ENCODE data around the gene SLC47A2.
A peak's percentile ranks its signal among the peaks of the same experiment; 100 is the strongest.
"Not testable (repeated sequence)": the region's sequence is repeated elsewhere in the genome, so short reads cannot be mapped to it uniquely, and the experiment has no call there.

Gene SLC47A2

DNA sequence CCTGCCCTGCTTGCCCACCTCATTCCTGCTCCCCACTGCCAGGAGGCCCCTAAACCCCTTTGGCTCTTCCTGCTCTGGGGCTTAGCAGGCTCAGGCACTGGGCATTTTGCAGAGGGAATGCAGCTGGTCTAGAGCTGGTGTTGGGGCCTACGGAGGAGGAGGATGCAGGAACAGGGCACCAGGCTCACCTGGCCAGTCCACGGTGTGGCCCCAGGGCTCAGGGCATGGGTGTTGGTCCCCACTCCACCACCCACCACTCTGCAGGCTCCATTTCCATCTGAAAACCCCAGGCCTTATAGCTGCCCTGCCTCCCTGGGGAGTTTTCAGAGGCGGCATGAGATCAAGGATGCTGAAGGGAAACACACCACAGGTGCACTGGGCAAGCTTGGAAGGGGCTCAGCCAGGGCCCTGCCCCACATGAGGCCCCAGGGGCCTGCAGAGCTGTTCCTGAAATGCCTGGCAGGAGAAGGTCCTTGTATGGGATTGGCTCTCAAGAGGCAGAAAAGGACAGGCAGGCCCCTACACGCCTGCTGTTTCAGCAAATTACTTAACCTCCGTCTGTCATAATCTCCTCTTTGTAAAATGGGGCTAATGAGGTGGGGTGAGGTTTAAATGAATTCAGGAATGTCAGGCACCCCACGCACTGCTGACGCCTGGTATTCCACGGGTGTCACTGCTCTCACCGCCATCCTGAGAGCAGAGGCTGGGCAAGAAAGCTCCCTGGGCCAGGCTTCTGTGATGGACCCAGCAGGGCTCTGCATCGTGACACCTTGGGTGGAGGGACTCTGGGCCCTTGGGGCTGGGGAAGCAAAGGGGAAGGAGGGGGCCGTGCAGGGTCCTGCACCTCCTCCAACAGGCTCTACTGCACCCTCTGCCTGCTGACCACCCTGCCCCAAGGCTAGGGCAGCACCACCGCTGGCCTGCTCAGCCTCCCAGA lies 9.3 kb downstream of the SLC47A2 start:
- peak; percentile 8 to 49 for DNase-seq

DNA sequence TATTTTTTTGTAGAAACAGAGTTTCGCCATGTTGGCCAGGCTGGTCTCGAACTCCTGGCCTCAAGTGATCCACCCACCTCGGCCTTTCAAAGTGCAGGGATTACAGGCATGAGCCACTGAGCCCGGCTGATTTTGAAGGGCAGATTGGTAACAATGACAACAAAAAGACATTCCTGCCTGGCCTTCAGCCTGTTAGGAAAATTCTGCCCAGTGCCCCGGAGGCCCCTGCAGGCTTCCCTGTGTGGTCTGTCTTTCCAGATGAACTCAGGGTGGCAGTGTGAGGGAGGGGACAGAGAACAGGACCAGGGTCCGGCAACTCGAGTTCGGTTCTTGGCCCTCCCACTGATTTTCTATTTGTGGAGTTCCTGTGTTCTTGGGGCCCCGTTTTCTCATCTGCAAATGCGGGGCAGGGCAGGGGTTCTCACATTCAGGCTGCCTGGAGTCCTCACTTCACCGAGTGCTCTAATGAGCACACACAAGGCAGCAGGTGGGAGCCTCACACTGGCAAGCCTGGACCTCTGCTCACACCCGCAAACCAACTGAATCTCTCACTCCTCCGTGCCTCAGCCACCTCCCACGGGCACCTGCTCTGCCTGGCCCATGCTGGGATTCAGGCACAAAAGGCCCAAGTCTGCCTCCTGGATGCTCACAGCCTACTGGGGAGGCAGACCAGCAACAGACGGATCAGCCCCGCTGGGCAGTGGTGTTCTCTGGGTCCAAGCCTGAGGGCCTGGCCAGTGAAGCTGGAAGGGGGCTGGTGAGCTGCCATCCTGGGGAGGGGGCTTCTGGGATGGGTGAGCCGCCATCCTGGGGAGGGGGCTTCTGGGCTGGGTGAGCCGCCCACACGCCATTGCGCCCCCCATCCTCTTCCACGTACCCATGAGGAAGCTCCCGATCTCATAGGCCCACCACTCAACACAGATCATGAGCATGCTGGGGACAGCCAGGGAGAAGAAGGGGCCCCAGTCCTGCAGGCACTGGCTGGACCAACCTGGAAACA lies 10.3 kb downstream of the SLC47A2 start:
- peak in 1 of 2 experiments; percentile 35 for DNase-seq

DNA sequence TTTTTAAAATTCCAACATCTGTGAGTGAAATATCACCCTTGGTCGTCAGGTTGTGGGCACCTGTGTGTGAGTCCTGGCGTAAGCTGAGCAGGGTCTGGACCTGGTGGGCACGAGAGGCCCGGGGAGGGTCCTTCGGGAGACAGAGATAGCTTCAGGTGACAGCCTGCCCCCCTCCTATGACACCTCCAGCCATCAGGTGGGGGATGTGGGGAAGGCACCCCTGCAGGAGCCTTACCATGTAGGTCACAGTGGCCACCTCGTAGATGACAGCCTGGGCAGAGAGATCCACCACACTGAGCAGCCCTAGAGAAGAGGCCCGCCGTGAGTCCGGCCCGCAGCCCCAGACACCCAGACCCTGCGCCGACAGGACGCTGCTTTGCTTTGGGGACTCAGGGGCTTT lies 11.2 kb downstream of the SLC47A2 start:
- no peak for DNase-seq

DNA sequence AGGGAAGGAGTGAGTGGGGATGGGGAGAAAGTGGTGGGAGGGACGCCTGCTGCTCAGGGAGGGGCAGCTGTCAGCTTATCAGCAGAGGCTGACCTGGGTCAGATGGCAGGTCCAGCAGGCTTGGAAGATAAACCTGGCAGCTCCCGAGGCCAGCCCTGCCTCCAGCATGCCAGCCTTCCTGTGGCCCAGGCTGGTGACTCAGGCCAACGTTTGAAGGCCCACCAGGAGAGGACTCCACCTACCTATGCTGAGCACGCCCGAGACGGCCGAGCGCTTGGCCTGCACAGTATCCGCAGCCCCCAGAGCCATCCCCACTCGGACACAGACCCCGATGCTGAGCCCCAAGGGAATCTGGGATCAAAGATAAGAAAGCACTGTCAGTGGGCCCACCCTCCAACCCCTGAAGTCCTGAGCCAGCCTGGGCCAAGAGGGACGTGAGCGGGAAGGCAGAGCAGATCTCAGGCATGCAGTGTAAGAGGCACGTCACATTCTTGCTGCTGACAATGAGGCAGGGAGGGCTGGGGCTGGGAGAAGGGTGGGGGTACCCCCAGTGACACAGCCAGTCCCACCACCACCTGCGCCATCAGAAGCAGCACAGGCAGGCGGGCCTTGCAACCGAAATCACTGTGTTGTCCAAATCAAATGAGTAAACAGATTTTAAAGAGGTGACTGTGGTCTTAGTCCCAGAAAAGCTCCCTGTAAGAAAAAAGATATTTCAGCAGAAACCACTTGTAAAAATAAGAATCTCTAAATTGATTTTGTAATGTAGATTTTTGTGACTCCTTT lies 12.4 kb downstream of the SLC47A2 start:
- no peak for DNase-seq

GRCh38 chr17:19703106-19703827 lies 13.1 kb downstream of the SLC47A2 start:
- DNase-seq = no peak

GRCh38 chr17:19702217-19702641 lies 14.2 kb downstream of the SLC47A2 start:
- no peak for DNase-seq

GRCh38 chr17:19686400-19687090 lies 29.8 kb downstream of the SLC47A2 start:
- no peak for DNase-seq

GRCh38 chr17:19684909-19685580 lies 31.3 kb downstream of the SLC47A2 start:
- not testable (repeated sequence) for DNase-seq

GRCh38 chr17:19683117-19683516 lies 33.3 kb downstream of the SLC47A2 start:
- DNase-seq = no peak

DNA sequence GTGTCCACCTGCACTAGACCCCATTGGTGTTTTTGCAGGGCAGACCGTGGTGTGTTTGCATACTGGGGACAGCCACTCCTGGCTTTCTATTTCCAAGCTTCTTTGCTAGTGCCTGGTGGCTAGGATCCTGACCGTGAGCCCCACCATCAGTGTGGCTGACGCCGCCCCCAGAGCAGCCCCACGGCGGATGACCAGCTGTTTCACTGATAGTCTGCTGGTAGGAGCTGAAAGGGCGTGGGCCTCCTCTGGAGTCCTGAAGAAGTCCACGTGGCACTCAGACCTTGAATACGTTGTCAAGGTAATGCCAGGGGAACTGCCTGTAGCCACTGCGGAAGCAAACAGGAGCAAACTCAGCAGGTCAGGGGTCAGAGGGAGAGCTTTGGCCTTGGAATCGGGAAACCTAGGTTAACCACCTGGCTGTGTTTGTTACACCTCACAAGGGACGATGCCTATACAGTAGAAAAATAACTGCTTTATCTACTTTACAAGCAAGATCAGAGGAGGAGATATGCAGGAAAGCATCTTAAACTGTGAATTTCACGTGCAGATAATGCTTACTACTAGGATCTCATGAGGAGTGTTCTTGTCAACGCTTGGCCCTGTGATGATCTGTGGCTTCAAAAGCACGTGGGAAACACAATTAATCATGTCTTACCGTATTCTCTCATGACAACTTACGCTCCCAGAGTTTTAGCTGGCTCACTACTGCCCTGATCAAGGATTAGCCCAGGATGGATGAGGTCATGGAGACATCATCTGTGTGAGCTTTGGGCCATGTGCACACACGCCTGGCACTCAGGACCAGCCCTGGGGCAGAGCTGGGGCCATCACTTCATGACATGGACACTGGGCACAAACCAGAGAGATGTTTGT lies 37.6 kb downstream of the SLC47A2 start:
- DNase-seq = no peak

GRCh38 chr17:19677736-19678379 lies 38.5 kb downstream of the SLC47A2 start:
- DNase-seq = no peak

- no peak for DNase-seq
Observed at GRCh38 chr17:19676896-19677295, 39.5 kb downstream of the SLC47A2 start.

DNA sequence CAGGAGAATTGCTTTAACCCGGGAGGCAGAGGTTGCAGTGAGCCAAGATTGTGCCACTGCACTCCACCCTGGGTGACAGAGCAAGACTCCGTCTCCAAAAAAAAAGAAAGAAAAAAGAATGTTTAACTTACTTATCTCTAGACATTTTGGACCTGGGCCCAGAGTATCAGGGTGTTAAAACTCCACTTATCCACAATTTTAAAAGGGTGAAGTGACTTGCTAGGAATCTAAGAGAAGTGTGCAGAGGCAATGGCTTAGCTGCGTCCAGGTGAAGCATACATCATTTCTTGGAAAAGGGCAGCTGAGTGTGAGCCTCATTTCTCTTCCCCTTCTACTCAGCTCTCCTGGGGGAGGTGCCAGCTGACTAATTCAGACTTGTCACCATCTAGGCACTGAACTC lies 42.8 kb downstream of the SLC47A2 start:
- DNase-seq = no peak

DNA sequence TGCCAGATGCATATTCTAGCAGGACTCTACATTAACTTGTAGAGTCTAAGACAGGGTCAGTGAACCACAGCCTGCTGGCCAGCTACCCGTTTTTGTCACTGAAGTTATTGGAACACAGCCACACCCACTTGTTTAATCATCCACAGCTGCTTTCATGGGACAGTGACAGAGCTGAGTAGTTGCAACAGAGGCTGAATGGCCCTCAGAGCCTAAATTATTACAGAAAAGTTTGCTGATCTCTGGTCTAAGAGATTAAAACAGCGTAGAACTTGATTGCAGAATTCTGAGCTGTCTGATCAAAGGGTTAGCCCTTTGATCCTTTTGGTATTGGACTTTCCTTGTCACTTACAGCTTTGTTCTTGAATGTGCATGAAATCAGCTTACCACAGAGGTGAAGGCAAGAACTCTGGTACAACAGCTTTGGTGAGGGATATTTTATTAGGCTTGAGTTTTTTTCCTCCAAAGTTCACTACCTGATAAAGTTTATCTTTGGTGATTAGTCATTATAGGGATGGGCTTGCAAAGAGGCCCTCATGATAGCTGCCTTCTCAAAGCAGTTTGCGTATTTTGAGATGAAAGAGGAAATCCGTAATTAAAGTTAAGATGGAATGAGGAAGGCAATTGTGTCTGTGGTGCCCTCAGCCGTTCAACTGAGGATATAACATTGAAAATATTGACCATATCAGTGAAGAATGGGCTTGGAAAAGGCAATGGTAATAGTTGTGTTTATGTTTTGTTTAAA lies 44.2 kb downstream of the SLC47A2 start:
- no peak for DNase-seq

- no peak for DNase-seq
Observed at GRCh38 chr17:19671433-19671832, 45.0 kb downstream of the SLC47A2 start.

DNA sequence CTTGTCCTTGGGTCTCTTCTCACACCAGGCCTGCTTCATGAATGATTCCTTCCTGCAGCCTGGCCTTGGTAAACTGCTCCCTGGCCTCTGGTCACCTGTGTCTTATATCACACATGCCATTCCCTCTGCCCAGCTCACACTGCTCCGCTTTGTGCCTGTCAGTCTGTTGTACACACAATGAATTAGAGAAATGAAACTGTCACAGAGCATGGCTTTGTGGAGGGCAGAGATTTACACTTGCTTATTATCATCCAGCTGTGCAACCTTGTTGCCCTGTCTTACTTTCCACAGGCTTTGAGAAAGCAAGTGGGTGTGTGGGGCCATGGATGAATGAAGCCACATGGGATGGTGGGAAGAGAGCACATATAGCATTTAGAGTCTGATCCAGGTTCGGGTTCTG lies 45.5 kb downstream of the SLC47A2 start:
- DNase-seq = no peak

- not testable (repeated sequence) for DNase-seq
Observed at GRCh38 chr17:19669680-19670079, 46.7 kb downstream of the SLC47A2 start.

GRCh38 chr17:19664821-19665181 lies 51.6 kb downstream of the SLC47A2 start:
- no peak for DNase-seq

All from NCI-H526 (cell line).